Smooth muscle cell of trachea (primary cell): Measurements from ENCODE around the gene TUBA4B. TPM values are rescaled to one million over a fixed set of nuclear protein-coding genes. Genes with fewer than 3 reads are reported as not detected.

Experiments used
- total RNA-seq: library from RNA; depleted of rRNA; stranded (reverse); fragments of >200 nt; gene quantifications from 2 replicates; pipeline ENCODE4 v1.2.1, GENCODE V29; 2014

Gene TUBA4B
- total RNA-seq: 0.17 TPM in 1 of 2 replicates, not detected in the other

GRCh38 chr2:219252900-219253752 is at the start of gene TUBA4B:
TUBA4B (plus strand) TSS chr2:219253243; CDS start chr2:219253408, 165 bp downstream.

DNA sequence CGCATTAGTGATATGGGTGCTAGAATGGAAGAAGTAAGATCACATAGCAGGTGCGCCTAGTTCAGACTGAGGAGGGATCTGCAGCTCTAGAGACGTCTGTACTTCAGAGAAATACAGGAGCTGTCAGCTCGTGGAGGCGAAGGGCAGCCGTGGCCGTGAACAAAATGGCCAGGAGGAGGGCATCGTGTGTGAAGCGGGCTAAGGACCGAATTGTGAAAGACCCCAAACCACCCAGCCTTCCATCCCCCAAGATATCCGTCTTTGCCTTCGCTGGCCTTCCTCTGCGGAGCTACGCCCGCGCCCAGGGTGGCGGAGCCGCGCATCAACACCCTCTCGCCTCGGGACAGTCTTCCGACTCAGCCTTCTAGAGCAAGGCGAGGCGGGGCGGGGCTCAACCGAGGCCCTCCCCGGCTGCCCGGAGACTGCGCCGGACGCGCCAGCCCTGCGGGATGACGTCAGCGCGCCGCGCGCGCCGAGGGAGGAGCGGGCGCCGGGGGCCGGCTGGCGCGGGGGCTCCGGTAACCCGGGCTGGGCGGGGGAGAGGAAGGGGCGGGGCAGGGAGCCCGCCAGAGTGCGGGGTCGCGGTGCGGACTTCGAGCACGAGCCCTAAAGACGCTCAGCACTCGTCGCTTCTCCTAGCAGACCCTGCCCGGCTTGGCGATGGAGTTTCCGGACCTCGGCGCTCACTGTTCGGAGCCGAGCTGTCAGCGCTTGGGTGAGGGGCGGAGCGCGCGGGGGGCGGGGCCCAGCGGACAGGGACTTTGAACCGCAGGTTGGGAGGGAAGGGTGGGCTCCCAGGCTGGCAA is 46.5 kb upstream of the TUBA4B start, which contains the start of gene ZFAND2B:
Gene ZFAND2B (plus strand): TSS at position 455 of the 806 bp plus-strand sequence. CDS start 206 bp downstream, at position 661.

GRCh38 chr2:219218732-219219701 is 34.0 kb upstream of the TUBA4B start, which contains the start of gene ABCB6:
ABCB6 (minus strand) TSS chr2:219218958; CDS start chr2:219218673, 285 bp downstream.

GRCh38 chr2:219229305-219230058 is 23.6 kb upstream of the TUBA4B start, which contains the start of the genes ANKZF1 and ATG9A:
ANKZF1 (plus strand) TSS chr2:219229806; CDS start chr2:219230258, 452 bp downstream.
ATG9A (minus strand) TSS chr2:219229636; CDS start chr2:219228024, 1,612 bp downstream.

DNA sequence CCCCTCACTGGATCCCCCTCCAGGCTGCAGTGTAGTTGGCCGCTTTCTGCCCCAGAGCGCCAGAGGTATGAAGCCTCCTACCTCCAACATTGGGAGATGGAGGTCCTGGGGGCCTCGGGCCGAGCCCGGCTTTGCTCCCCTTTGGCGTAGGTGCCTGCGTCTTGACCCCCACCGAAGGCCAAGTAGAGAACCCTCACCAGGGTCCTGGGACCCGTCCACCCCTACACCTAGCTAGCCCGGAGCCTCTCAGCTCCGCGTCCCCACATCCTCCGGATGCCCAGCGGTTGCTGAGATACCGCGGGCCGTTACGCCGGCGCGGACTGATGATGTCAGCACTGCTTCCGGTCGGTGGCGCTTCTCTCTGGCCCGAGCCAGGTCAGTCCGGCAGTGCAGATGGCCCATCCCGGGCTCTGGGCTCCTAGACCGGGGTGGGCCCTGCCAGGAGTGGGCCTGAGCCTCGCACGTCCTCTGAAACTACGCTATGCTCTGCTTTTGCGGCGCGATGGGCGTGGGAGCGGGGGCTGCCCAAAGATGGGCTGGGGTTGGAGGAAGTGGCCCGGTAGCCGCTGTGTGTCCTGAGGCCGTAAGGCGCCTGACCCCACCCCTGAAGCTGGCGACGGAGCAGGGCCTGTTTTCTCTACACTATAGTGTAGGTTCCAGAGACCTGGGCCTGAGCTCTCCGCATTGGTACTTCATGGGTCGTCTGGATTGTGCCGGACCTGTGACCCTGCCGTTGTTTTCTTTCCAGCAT is 7.7 kb upstream of the TUBA4B start, which contains the start of the genes GLB1L and STK16:
Gene GLB1L (minus strand): TSS at position 297 of the 751 bp plus-strand sequence. CDS start 1,871 bp downstream, outside the sequence.
Gene STK16 (plus strand): TSS at position 332 of the 751 bp plus-strand sequence. CDS start 521 bp downstream, outside the sequence.

GRCh38 chr2:219253753-219254589 is 928 bp downstream of the TUBA4B start, which contains the start of gene TUBA4A:
TUBA4A (minus strand) TSS chr2:219253918; CDS start chr2:219253858, 60 bp downstream.

DNA sequence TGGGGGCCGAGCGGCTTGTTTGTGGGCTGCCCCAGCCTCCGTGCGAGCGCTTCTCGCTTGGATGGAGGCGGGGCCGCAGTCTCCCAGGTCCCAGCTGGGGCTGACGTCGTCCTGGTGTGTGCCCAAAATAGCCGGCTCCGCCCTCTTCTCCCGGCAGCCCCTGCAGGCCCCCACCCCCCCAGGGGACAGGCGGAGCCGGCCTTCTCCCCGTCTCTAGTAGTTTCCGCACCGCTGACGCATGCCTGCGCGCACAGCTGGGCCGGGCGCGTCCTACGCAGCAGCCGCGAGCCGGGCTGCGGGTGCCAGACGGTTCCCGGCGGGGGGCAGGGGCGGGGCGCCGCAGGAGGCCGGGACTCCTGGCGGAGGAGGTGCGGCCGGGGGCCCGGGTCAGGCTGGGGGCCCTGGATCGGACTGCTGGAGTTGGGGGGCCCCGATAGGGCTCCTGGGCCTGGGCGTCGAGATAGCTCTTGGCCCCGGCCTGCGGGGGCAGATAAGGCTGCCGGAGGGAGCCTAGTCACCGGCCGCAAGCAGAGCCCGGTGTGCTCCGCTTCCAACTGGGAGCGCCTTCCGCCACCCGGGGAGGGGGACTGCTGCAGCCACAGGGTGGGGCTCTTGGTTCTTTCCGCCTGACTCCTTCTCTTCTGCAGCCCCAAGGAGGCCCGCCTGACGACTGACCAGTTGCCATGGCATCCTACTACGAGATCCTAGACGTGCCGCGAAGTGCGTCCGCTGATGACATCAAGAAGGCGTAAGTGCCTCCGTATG is 26.3 kb downstream of the TUBA4B start, which contains the start of gene DNAJB2:
Gene DNAJB2 (plus strand): TSS at position 216 of the 765 bp plus-strand sequence. CDS start 468 bp downstream, at position 684.

DNA sequence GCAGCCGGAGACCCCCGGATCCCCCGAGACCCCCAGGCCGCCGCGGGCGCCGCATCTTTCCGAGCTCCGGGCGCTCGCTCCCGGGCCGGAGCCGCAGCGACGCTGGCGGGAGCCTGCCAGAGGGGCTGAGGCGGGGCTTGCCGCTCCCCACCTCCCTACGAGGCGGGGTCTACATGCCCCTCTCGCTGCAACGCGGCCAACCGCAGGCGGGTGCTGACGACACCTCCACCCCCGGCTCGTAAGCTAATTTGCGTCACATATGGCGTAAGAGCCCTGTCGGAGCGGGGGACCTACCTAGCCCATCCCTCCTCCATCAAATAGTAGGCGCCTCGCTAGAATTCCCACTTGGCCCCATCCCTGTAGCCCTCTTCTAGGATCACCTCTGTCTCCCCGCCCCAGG is 56.2 kb downstream of the TUBA4B start, which contains the start of gene PTPRN:
Gene PTPRN (minus strand): TSS at position 124 of the 400 bp plus-strand sequence. CDS start 69 bp downstream, at position 55.

Other genes starting within 250 kb of the TUBA4B start
- gene CFAP65, start 211.7 kb upstream of the TUBA4B start, total RNA-seq: under 0.01 TPM in 1 of 2 replicates, not detected in the other
- gene IHH, start 192.3 kb upstream of the TUBA4B start, total RNA-seq: under 0.01 TPM in 1 of 2 replicates, not detected in the other
- gene NHEJ1, start 92.4 kb upstream of the TUBA4B start, total RNA-seq: 21.1 and 28.3 TPM in 2 replicates
- 1.2 and 2.0 TPM in 2 replicates for gene SLC23A3, start 83.2 kb upstream of the TUBA4B start, total RNA-seq
- 22.5 and 35.6 TPM in 2 replicates for gene CNPPD1, start 76.3 kb upstream of the TUBA4B start, total RNA-seq
- gene RETREG2, start 75.0 kb upstream of the TUBA4B start, total RNA-seq: 82.5 and 128 TPM in 2 replicates
- 24.5 and 25.9 TPM in 2 replicates for gene ZFAND2B, start 46.5 kb upstream of the TUBA4B start, total RNA-seq
- gene ABCB6, start 34.3 kb upstream of the TUBA4B start, total RNA-seq: 35.3 and 57.1 TPM in 2 replicates
- 34.9 and 49.1 TPM in 2 replicates for gene ATG9A, start 23.6 kb upstream of the TUBA4B start, total RNA-seq
- 25.3 and 30.3 TPM in 2 replicates for gene ANKZF1, start 23.4 kb upstream of the TUBA4B start, total RNA-seq
- gene GLB1L, start 7.8 kb upstream of the TUBA4B start, total RNA-seq: 27.6 and 33.6 TPM in 2 replicates
- 33.9 and 51.2 TPM in 2 replicates for gene STK16, start 7.8 kb upstream of the TUBA4B start, total RNA-seq
- gene TUBA4A, start 675 bp downstream of the TUBA4B start, total RNA-seq: 50.2 and 55.1 TPM in 2 replicates
- 49.0 and 136 TPM in 2 replicates for gene DNAJB2, start 26.1 kb downstream of the TUBA4B start, total RNA-seq
- gene PTPRN, start 56.2 kb downstream of the TUBA4B start, total RNA-seq: 3.6 and 23.8 TPM in 2 replicates
- gene RESP18, start 79.5 kb downstream of the TUBA4B start, total RNA-seq: not detected in 2 replicates
- gene DNPEP, start 134.7 kb downstream of the TUBA4B start, total RNA-seq: 90.3 and 157 TPM in 2 replicates
- gene DES, start 165.1 kb downstream of the TUBA4B start, total RNA-seq: 1.6 and 6.3 TPM in 2 replicates
- 11.3 and 21.7 TPM in 2 replicates for gene SPEG, start 181.6 kb downstream of the TUBA4B start, total RNA-seq
- 56.4 and 62.4 TPM in 2 replicates for gene GMPPA, start 245.6 kb downstream of the TUBA4B start, total RNA-seq